Measurements from ENCODE around the gene TRIM40.
"Not testable (repeated sequence)": the region's sequence is repeated elsewhere in the genome, so short reads cannot be mapped to it uniquely, and the experiment has no call there.

TRIM40 gene

GRCh38 chr6:30163918-30164654 is 28.1 kb downstream of the TRIM40 start:
- DNase-seq (ENCODE audit: low read depth) = no peak

- no peak for DNase-seq (ENCODE audit: low read depth)
Measured at GRCh38 chr6:30164714-30165113, 28.8 kb downstream of the TRIM40 start.

DNA sequence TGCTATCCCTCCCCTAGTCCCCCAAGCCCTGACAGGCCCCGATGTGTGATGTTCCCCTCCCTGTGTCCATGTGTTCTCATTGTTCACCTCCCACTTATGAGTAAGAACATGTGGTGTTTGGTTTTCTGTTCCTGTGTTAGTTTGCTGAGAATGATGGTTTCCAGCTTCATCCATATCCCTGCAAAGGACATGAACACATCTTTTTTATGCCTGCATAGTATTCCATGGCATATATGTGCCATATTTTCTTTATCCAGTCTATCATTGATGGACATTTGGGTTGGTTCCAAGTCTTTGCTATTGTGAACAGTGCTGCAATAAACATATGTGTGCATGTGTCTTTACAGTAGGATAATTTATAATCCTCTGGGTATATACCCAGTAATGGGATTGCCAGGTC is 29.3 kb downstream of the TRIM40 start:
- not testable (repeated sequence) for DNase-seq (ENCODE audit: low read depth)

DNA sequence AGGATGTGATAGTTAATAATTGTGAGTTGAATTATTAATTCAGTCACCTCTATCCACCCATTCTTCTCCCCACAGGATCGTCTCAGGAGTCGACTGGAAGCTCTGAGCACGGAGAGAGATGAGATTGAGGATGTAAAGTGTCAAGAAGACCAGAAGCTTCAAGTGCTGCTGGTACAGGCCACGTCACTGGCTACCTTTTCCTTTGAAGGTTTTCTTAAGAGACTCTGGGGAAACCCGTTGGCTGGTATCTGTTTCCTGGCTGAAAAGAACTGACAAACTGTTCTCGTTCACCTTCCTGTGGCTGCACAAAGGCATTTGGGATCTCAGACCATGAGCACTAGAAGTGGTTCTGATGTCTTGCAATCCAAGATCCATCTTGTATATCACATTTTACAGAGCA is 31.2 kb downstream of the TRIM40 start:
- DNase-seq (ENCODE audit: low read depth) = no peak

DNA sequence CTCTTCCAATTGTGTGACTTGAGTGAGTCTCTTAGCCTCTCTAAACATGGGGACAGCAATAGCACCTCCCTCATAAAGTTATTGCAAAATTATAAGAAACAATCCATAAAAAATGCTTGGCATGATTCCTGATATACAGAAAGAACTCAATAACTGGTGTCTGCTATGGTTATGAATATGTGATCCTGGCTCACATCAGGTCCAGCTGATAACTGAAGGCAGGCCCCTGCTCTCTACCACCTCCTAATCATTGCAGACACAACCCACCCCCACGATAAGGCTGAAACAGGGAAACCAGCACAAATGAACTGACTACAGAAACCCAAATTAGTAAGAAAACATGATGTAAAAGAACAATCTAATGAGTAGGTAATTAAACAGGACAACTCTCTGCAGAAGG is 32.8 kb downstream of the TRIM40 start:
- no peak for DNase-seq (ENCODE audit: low read depth)

DNA sequence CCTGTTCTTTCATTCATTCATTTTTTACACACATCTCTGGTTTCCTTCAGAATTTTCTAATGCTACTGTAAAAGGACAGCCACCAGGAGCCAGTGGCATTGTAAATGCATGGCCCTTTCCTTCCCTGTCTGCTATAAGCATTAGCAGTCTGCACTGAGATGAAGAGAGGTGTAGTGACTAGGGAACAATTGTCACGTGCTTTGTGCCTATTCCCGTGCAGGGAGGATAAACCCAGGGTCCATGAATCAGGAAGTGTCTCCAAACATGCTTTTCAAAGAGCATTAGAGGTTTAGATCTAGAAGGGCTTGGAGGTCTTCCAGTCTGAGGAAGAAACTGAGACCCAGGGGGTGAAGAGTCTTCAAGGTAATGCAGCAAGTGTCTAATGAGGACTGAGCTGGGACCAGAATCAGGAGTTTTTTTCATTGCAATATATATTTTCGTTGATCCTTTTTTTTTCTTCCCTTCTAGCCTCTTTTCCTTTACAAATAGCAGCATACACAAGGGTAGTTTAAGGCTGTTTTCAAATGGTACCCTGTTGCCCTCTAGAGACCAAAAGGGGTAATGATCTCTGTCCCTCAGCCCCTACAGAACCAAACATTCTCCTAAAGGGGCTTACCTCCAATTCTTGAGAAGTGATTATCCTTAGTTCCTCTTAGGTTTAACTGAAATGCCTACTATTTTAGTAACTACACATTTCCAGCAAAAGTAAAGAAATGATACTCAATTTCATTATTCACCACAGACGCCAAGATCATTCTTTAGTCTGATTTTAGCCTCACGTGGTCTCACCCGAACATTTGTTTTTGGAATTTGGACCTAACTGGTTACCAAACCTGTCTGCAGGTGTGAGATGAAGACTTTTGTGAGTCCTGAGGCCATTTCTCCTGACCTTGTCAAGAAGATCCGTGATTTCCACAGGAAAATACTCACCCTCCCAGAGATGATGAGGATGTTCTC is 34.0 kb downstream of the TRIM40 start:
- DNase-seq (ENCODE audit: low read depth) = no peak

DNA sequence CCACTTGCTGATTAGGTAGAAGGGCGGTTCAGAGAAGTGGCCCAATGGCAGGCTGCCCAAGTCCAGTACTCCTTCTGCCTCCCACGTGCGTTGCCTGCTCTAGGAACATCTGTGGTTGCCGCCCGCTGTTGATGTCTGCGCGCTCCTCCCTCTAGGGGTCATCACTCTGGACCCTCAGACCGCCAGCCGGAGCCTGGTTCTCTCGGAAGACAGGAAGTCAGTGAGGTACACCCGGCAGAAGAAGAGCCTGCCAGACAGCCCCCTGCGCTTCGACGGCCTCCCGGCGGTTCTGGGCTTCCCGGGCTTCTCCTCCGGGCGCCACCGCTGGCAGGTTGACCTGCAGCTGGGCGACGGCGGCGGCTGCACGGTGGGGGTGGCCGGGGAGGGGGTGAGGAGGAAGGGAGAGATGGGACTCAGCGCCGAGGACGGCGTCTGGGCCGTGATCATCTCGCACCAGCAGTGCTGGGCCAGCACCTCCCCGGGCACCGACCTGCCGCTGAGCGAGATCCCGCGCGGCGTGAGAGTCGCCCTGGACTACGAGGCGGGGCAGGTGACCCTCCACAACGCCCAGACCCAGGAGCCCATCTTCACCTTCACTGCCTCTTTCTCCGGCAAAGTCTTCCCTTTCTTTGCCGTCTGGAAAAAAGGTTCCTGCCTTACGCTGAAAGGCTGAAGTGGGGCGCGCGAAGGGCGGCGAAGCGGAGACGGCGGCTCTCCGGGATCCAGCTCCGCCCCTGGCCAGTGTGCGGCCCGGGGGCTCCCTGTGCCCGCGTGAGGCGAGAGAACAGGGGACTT is 35.9 kb downstream of the TRIM40 start:
- DNase-seq (ENCODE audit: low read depth) = no peak

GRCh38 chr6:30172681-30173080 is 36.7 kb downstream of the TRIM40 start:
- no peak for DNase-seq (ENCODE audit: low read depth)

DNA sequence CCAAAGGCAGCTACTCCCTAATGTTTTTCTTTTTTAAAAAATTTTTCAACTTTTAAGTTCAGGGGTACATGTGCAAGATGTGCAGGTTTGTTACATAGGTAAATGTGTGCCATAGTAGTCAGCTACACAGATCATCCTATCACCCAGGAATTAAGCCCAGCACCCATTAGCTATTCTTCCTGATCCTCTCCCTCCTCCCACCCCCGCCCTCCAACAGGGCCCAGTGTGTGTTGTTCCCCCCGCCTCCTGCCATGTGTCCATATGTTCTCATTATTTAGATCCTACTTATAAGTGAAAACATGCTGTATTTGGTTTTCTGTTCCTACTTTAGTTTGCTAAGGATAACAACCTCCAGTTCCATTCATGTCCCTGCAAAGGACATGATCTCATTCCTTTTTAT is 39.8 kb downstream of the TRIM40 start:
- DNase-seq (ENCODE audit: low read depth) = no peak

GRCh38 chr6:30178837-30179236 is 42.9 kb downstream of the TRIM40 start:
- DNase-seq (ENCODE audit: low read depth) = no peak

DNA sequence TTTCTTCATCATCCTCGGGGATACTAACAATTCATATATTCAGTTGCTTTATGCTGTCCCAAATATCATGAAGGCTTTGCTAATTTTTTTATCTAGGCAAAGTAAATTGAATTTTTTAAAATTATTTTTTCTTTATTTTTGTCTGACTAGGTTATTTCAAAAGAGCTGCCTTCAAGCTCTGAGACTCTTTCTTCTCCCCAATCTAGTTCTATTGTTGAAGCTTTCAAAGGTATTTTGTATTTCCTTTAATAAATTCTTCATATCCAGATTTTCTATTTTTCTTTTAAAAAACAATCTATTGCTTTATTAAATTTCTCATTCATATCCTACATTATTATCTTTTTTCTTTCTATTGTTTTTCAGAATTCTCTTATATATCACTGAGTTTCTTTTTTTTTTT is 44.2 kb downstream of the TRIM40 start:
- DNase-seq (ENCODE audit: low read depth) = no peak

DNA sequence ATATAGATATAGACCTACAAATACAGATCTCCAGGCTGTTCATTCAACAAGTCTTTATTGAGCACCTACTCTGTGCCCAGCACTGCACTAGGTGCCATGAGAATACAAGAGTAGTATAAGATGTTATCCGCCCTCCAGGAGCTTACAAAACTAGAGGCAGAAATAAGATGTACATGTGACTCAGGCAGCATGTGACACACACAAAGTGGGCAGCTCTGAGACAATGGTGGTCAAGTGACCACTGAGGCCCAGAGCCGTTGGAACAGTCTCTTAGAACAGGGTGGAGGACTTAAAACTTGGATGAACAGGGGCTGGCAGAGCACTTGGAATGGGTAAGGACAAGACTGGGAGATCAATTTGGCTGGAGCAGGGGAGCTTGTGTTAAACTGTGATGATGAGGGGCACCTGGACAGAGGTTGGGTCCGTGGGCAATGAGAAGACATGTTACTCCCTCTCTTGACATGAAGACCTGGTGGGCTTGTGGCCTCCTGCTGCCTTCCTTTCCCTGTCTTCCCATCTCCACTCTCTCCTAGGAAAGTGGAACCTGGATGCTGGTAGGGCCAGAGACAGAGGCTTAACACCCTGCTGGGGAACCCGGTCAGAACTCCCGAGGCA is 48.6 kb downstream of the TRIM40 start:
- no peak for DNase-seq (ENCODE audit: low read depth)

DNA sequence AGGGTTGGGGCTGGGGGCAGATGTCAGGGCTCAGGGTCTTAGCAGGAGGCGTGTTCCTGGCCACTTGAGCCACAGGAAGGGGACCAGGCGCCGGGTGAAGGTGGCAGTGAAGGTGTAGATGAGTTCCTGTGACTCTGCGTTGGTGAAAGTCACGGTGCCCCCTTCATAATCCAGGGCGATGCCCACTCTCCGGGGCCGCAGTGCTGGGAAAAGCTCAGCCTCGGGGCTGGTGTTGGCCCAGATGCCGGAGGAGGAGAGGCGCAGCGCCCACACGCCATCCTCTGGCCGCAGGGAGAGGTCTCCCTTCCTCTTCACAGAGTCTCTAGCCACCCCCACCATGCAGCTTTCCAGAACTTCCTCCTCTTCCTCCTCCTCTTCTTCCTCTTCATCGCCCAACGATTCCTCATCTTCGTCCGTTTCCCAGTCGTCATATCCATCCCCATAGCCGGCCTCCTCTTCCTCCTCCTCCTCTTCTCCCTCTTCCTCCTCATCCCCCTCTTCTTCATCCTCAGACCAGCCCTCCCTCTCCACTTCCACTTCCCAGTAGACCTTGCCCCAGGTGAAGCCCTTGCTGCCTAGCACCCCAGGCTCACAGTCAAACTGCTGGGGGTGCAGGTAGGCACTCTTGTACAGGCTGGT is 50.0 kb downstream of the TRIM40 start:
- no peak for DNase-seq (ENCODE audit: low read depth)

GRCh38 chr6:30188541-30188940 is 52.6 kb downstream of the TRIM40 start:
- DNase-seq (ENCODE audit: low read depth) = no peak

- DNase-seq (ENCODE audit: low read depth) = no peak
Measured at GRCh38 chr6:30192076-30192475, 56.1 kb downstream of the TRIM40 start.

DNA sequence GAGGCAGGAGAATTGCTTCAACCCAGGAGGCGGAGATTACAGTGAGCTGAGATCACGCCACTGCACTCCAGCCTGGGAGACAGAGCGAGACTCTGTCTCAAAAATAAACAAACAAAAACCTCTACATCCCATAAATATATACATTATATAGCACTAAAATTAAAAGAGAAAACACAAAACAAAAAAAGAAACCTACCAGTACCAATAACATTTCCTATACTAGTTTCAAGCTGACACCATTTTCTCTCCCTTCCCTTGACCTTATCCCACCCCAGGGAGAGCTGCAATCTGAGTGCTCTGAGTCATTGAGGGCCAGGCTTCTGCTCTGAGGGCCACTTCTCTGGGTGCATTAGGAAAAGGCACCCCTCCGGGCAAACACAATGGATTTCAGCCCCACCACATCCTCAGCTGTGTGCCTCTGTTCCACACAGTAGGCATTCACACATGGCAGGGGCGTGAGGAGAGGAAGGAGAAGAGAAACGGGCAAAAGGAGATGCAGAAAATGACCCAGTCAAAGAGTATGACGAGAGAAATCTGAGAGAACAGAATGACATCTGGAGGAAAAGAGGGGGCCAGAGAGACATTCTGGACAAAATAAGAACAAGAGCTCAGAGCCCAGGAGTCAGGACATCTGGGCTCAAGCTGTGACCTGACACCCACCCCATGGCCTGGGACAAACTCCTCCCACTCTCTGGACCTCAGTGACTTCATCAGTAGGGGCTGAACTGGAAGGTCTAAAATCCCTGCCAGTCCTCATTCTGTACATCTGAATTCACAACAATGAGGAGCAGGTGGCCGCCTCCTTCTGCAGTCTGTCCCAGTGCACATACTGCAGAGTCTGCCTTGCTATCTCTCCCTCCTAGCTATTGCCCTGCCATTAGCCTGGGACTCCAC is 59.1 kb downstream of the TRIM40 start:
- no peak for DNase-seq (ENCODE audit: low read depth)

DNA sequence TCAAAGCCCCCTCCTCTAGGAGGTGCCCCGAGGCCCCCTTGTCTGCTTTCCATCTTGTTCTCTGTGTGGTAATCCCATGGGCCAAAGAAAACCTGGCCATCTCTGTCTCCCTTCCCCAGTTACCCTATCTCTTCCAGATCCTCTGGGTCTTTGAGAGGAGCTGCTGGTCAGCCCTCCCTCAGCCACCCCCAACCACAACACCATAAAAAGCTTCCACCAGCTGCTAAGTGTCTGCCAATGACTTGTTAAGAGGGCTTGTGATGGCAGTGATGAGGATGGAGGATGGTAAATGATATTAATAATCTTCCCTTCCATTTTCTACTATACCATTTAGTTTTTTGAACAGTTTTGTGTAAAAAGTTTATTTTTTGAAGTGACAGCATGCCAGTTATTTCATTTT is 60.0 kb downstream of the TRIM40 start:
- DNase-seq (ENCODE audit: low read depth) = no peak

- DNase-seq (ENCODE audit: low read depth) = no peak
Measured at GRCh38 chr6:30196376-30196775, 60.4 kb downstream of the TRIM40 start.

Data from T-helper 22 cell (primary cell).